GM18498 (cell line): ENCODE results near the gene TNNI3.
"Not testable (repeated sequence)": the region's sequence is repeated elsewhere in the genome, so short reads cannot be mapped to it uniquely, and the experiment has no call there.

Experiments used
- ATAC-seq: cut with Tn5 transposase; IDR thresholded peaks from one replicate; pipeline ENCODE4 v1.9.1; 2021; ENCODE audit warnings: mild to moderate bottlenecking, moderate library complexity; ENCODE audit not compliant: unreplicated experiment

The TNNI3 gene

DNA sequence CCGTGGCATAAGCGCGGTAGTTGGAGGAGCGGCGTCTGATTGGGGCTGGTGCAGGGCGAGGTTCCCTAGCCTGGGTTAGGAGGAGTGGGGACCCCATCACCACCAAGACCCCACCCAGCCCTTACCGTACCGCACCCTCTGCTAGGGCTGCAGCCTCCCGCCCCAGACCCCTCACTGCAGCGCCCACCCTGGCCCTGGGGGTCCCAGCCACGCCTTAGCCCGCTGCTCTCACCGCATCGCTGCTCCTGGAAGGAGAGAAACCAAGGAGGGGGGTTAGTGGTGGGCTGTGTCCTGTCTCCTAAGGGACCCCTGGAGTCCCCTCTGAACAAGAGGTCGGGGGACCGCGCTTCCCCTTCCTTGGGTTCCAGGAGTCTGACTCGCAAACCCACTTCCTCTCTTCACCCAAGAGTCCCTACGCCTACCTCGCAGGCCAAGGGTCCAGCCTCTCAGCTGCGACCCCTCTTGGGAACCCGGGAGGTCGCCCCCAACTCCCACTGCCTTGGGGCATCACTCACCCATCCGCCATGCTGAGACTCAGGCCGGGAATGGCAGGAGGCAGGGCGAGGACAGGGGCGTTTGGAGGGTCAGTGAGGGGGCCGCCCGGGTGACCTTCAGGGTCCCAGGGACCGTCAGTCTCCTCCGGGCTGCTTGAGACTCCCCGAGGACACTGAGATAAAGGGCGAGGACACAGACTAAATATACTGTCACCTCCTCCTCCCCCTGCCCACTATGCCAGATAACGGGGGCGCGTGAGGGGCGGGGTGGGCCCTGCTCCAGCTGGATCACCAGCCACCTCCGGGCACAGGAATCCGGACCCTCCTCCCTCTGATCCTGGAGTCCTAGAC is at the start of gene TNNI3:
Gene TNNI3 (minus strand): TSS at position 669 of the 845 bp plus-strand sequence. CDS start 143 bp downstream, at position 526.
- no peak for ATAC-seq

DNA sequence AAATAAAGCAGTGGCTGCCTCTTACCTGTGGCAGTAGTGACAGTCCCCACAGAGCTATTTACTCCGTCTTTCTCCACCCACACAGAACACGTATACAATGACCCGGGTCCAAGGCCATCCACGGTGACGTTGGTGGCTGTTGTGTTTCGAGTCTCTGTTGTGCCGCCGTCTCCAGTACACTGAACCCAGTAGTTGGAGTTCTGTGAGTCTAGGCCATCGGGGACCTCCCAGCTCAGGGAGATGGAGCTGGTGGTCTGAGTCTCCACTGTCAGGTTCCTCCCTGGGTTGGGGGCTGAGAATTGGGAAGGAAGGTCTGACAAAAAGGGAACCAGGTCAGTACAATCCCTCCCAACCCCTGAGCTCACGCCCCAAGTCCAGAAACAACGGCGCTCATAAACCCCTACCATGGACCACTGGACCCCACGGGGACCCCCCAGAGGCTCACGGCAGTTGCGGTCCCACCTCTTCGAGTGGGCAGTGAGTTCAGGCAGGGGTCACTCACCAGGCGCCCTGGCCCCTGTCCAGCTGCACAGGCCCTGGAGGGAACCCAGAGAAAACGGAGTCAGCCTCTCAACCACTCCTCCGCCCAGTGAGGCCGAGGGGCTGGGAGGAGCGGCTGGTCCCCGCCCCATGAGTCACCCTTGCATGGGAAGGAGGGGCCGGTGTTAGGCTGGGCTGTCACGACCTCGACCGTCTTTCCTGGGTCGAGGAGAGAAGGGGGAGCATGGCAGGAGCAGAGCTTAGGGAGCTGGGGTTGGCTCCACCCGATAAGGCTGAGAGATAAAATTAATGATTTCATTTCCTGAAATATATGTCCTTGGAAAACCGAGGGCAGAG is 49.4 kb upstream of the TNNI3 start:
- no peak for ATAC-seq

DNA sequence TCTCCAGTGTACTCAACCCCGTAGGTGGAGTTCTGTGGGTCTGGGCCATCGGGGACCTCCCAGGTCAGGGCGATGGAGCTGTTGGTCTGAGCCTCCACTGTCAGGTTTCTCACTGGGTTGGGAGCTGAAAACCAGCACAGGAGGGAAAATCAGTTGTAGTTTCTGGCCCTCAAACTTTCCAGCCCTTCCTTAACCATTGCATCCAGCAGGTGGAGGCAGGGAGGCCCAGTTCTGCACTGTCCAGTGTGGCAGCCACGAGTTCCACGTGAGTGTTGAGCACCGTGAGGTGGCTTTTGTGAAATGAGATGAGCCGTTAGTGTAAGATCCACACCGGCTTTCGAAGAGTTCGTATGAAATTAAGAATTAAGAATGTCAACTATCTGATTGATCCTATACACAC is 44.7 kb upstream of the TNNI3 start:
- ATAC-seq, result not testable (repeated sequence)

DNA sequence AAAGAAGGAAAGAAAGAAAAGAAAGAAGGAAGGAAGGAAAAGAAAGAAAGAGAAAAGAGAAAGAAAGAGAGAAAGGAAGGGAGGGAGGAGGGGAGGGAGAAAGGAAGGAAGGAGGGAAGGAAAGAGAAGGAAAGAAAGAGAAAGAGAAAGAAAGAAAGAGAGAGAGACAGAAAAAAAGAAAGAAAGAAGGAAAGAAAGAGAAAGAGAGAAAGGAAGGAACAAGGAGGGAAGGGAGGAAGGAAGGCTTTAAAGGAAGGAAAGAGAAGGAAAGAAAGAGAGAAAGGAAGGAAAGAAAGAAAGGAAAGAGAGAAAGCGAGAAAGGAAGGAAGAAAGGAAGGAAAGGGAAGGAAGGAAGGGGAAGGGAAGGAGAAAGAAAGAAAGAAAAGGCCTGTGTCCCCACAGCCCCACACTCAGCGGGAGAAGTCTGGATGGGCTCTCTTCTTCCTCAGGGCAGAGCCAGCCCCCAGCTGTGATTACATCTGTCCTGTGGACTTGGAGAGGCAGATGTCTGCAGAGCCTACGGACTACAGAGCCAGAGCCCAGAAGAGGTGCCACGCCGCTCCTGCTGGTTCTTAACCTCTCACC is 42.2 kb upstream of the TNNI3 start:
- ATAC-seq, result no peak

DNA sequence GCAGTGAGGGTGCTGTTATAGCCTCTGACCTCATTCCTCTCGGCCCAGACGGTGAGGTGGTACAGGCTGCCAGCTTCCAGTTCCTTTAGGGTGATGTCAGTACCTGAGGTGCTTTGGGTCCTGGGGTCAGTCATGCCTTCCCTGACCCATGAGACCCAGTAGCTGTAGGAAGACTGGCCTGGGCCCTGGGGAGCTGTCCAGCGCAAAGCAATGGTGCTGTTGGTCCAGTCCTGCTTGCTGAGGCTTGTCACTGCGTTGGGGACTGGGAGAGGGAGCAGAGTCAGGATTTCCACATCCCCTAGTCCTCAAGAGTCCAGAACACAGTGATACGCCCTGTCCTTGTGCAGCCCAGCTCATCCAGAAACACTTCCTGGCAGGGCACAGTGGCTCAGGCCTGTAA is 41.1 kb upstream of the TNNI3 start:
- no peak for ATAC-seq

- no peak for ATAC-seq
Measured at GRCh38 chr19:55197528-55197927, 40.0 kb upstream of the TNNI3 start.

DNA sequence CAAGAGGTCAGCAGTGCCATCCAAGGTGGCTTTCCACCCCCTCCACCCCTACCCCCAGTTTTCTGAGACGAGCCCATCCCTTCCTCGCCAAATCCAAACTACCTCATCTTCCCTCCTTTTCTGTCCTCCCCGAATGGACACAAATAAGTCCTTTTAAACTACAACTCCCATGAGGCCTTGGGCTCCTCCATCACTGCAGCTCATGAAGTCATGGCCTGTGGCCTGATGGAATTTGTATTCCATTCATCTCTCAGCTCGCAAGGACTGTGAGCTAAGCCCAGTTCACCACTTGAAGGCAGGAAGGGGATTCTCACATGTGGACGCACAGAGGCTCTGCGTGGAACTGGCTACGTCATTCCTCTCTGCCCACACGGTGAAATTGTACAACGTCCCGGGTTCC is 39.3 kb upstream of the TNNI3 start:
- ATAC-seq, result no peak

GRCh38 chr19:55193481-55193880 is 35.9 kb upstream of the TNNI3 start:
- no peak for ATAC-seq

DNA sequence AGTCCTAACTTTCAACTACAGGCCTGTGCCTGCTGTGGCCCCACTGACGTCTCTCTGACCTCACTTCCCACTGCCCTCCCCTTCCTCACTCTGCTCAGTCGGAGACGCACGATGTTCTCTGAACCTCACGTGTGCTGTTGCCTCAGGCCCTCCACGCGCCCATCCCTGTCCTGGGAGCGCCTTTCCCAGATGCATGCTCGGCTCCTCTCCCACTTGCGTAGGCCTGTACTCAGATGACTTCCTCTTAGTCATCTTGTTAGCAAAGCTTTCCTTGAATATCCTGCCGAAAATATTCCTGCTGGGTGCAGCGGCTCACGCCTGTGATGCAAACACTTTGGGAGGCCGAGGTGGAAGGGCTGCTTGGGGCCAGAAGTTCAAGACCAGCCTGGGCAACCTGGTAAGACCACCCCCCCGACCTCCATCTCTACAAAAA is 31.9 kb upstream of the TNNI3 start:
- no peak for ATAC-seq

- no peak for ATAC-seq
Measured at GRCh38 chr19:55188625-55189024, 31.1 kb upstream of the TNNI3 start.

- no peak for ATAC-seq
Measured at GRCh38 chr19:55186080-55186479, 28.5 kb upstream of the TNNI3 start.

DNA sequence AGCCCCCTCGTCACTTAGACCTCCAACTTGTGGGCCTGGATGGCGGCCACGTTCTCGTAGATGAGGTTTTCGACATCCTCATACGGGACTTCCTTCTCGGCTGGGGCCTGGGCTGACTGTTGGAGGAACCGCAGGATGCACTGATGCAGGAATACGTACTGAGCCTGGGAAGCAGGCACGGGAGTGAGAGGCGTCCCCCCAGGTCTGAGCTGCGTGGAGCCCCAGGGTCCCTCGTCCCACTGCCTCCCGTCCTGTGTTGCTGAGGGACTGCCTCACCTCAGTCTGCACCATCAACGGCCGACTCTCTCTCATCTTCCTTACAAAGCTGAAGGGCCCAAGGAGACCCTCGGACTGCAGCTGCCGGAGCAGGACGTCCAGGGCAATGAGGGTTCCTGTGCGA is 24.2 kb upstream of the TNNI3 start:
- ATAC-seq, result no peak

- ATAC-seq, result peak; percentile 8
Measured at GRCh38 chr19:55179606-55180484, 22.3 kb upstream of the TNNI3 start, which contains the start of gene SYT5. Gene SYT5 (minus strand): TSS chr19:55180289. CDS start chr19:55179041, 1,248 bp downstream.

DNA sequence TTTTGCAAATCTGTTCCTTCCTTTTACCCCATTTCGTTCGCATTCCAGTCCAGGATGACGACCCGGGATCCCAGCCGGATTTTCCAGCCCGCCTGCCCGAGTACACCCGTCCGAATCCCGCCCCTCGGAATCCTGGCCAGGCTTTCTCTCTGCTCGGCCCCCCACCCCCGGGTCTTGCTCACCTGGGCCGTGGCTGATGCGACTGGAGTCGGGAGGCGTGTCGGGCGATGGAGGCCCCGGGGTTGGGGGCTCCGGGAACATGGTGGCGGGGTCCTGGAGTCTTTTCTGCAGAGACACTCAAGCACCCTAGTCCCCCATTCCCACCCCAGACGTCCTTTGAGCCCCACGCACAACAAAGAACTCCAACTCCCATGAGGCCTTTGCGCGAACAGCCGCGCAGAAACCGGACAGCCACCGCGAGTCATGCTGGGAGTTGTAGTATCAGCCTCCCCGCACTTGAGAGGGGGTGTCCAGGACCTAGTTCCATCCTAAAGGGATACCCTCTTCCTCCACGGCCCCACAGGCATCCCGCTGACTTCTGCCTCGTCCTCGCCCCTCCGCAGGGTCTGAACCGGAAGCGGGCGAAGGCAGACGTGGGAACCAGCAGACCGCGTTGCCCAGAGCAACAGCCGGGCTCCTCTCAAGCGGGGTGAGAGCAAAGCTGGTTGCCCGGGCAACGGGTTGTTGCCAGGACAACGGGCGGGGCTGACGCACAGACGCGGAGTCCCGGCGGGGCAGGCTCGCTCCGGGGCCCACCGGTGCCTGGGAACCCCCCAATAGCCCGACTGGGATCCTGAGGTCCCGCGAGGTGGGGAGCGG is 21.5 kb upstream of the TNNI3 start:
- peak; percentile 85 for ATAC-seq

DNA sequence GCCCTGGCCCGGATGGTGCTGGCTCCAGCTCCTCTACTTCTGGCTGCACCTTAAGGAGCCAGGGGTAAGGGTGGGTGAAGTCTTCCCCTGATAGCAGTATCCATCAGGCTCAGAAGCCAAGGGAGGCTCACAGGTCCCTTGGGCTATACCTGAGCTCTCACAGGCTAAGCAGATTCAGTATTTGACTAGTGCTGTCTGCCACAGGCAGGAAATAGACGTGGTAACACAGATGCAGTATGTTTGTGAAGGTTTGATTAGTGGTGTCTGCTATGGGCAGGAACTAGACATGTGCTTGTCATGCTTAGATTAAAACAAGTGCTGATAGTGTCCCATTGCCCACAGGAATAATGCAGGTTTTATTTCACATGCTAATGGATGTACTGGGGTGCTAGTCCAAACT is 18.5 kb upstream of the TNNI3 start:
- ATAC-seq, result no peak

- no peak for ATAC-seq
Measured at GRCh38 chr19:55175117-55175867, 17.8 kb upstream of the TNNI3 start.

- no peak for ATAC-seq
Measured at GRCh38 chr19:55174425-55175116, 17.0 kb upstream of the TNNI3 start.

- ATAC-seq, result no peak
Measured at GRCh38 chr19:55173714-55174409, 16.3 kb upstream of the TNNI3 start.
